ENCODE data around the gene BORCS8.

DNA sequence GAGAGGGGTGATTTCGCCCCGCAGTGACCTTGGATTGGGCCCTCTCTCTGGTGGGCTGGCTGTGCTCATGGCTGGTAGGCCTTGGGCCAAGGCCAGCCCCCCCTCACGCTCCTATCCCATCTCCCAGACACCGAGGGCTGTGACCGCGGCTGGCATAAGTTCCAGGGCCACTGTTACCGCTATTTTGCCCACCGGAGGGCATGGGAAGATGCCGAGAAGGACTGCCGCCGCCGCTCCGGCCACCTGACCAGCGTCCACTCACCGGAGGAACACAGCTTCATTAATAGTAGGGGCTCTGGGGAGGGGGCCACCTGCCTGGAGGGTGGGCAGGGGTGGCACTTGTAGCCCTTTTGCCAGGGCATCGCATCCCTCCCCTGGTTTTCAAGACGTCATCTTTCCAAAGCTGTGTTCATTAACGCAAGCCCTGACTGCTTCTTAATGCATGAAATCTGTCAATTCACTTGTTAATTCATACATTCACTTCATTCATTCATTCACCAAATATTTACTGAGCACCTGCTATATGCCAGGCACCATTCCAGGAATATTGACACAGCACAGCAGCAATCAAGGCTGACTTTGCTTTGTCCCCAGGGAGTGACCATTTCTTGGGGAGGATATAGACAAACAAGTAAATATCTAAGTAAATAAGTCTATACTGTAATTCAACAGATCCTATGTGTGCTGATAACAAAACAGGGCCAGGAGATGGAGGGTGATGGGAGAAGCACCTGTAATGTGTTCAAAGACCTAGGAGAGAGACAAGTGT is 46.4 kb upstream of the BORCS8 start:
- TF ChIP-seq, protein P1, sequence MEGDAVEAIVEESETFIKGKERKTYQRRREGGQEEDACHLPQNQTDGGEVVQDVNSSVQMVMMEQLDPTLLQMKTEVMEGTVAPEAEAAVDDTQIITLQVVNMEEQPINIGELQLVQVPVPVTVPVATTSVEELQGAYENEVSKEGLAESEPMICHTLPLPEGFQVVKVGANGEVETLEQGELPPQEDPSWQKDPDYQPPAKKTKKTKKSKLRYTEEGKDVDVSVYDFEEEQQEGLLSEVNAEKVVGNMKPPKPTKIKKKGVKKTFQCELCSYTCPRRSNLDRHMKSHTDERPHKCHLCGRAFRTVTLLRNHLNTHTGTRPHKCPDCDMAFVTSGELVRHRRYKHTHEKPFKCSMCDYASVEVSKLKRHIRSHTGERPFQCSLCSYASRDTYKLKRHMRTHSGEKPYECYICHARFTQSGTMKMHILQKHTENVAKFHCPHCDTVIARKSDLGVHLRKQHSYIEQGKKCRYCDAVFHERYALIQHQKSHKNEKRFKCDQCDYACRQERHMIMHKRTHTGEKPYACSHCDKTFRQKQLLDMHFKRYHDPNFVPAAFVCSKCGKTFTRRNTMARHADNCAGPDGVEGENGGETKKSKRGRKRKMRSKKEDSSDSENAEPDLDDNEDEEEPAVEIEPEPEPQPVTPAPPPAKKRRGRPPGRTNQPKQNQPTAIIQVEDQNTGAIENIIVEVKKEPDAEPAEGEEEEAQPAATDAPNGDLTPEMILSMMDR (IDR thresholded peaks at IDR 0.05), result no peak
- TF ChIP-seq POLR2A (IDR thresholded peaks at IDR 0.05), result no peak
